Calu3 (cell line): ENCODE data around the gene CYP2C18. TPM values are rescaled to one million over a fixed set of nuclear protein-coding genes. Genes with fewer than 3 reads are reported as not detected.
A peak's percentile ranks its signal among the peaks of the same experiment; 100 is the strongest.
"Not testable (repeated sequence)": the region's sequence is repeated elsewhere in the genome, so short reads cannot be mapped to it uniquely, and the experiment has no call there.

Experiments
- Bru-seq: library from RNA; stranded (reverse); fragments of 400-500 nt; gene quantifications from one replicate; lab custom pipeline; 2021; lab: Mats Ljungman, UMichigan
- BruChase-seq, 2 experiments: library from RNA; stranded (reverse); fragments of 400-500 nt; gene quantifications; one replicate each; lab custom pipeline; 2021; lab: Mats Ljungman, UMichigan
- BruUV-seq: library from RNA; stranded (reverse); fragments of 400-500 nt; replicated peaks from 2 replicates; lab custom pipeline; 2021; lab: Mats Ljungman, UMichigan
- CTCF ChIA-PET: fragments of 300-600 bp; sonication (Branson Sonifier 250); formaldehyde crosslinking; loops from one replicate; lab custom pipeline; 2022; ENCODE audit warnings: antibody characterized with exemption; lab: Charles Lee
- DNase-seq: peaks from one replicate; pipeline ENCODE4 v3.0.0; 2022
- H3K27ac Mint-ChIP-seq: one replicate; pipeline ENCODE4 v1.8.0; 2022; ENCODE audit warnings: mixed read lengths; ENCODE audit not compliant: unreplicated experiment
- H3K27me3 Mint-ChIP-seq: one replicate; pipeline ENCODE4 v1.8.0; 2022; ENCODE audit warnings: mixed read lengths; ENCODE audit not compliant: unreplicated experiment
- H3K36me3 Mint-ChIP-seq: one replicate; pipeline ENCODE4 v1.8.0; 2022; ENCODE audit warnings: mild to moderate bottlenecking, moderate library complexity, mixed read lengths; ENCODE audit not compliant: insufficient read depth, unreplicated experiment
- H3K4me1 Mint-ChIP-seq: one replicate; pipeline ENCODE4 v1.8.0; 2022; ENCODE audit warnings: mild to moderate bottlenecking, low read depth, mixed read lengths; ENCODE audit not compliant: unreplicated experiment
- H3K4me3 Mint-ChIP-seq: one replicate; pipeline ENCODE4 v1.8.0; 2022; ENCODE audit warnings: mild to moderate bottlenecking, low read depth, moderate library complexity, mixed read lengths; ENCODE audit not compliant: unreplicated experiment
- H3K9me3 Mint-ChIP-seq: one replicate; pipeline ENCODE4 v1.8.0; 2022; ENCODE audit warnings: low read depth, mixed read lengths; ENCODE audit not compliant: unreplicated experiment
- intact Hi-C: fragments of 100-400 bp; cut with micrococcal nuclease; formaldehyde crosslinking; loops from one replicate; pipeline ENCODE4 v1.10.0; 2022; ENCODE audit not compliant: unreplicated experiment
- long read RNA-seq: library from polyadenylated mRNA; stranded (forward); transcript quantifications from one replicate; pipeline ENCODE4 v2.0.0, GENCODE V29; 2022
- total RNA-seq: library from RNA; stranded (reverse); gene quantifications from 2 replicates; pipeline ENCODE4 v1.2.3, GENCODE V29; 2022
- TF ChIP-seq, protein P1 (sequence below): fragments of 200-600 bp; IDR thresholded peaks from one replicate; pipeline ENCODE4 v1.8.0; 2022; ENCODE audit warnings: antibody characterized with exemption; ENCODE audit not compliant: unreplicated experiment

Gene CYP2C18
- total RNA-seq (13.0 and 18.1 TPM in 2 replicates), Bru-seq, nascent RNA (percentile 76 among the genes with signal in this experiment), BruChase-seq, experiment 1, labeled RNA remaining after a 6-hour chase (percentile 83 among the genes with signal in this experiment), BruChase-seq, experiment 2, labeled RNA remaining after a 2-hour chase (percentile 70 among the genes with signal in this experiment)
- long read RNA-seq, transcript CYP2C18-201 (9 exons, 2,418 nt), result major isoform, 12 of 30 reads
- long read RNA-seq, partial matches to known transcripts, result 9 of 30 reads
- long read RNA-seq, other reads (novel, unspliced or antisense), result 8 of 30 reads

- CTCF ChIA-PET, result interaction anchor here (0.6 kb wide), 1 partner anchor 218 kb away, joined by 3 read pairs; no protein-coding TSS in a partner anchor
- Mint-ChIP-seq H3K4me1 (peaks cover 41% of the 10 kb centered on the region), H3K27me3 (no peaks in the 10 kb centered on the region), H3K36me3 (peaks cover 19% of the 10 kb centered on the region), H3K27ac (peak within 1 kb of the TSS; percentile 91), H3K9me3 (no peaks in the 10 kb centered on the region), H3K4me3 (peak within 1 kb of the TSS; percentile 72)
- DNase-seq, result no peak
- intact Hi-C loops, result loop anchor here (2.0 to 5.0 kb wide), 2 partner anchors 64 to 219 kb away; no protein-coding TSS in a partner anchor
- TSS peak; percentile 70 for BruUV-seq
- TF ChIP-seq, protein P1, sequence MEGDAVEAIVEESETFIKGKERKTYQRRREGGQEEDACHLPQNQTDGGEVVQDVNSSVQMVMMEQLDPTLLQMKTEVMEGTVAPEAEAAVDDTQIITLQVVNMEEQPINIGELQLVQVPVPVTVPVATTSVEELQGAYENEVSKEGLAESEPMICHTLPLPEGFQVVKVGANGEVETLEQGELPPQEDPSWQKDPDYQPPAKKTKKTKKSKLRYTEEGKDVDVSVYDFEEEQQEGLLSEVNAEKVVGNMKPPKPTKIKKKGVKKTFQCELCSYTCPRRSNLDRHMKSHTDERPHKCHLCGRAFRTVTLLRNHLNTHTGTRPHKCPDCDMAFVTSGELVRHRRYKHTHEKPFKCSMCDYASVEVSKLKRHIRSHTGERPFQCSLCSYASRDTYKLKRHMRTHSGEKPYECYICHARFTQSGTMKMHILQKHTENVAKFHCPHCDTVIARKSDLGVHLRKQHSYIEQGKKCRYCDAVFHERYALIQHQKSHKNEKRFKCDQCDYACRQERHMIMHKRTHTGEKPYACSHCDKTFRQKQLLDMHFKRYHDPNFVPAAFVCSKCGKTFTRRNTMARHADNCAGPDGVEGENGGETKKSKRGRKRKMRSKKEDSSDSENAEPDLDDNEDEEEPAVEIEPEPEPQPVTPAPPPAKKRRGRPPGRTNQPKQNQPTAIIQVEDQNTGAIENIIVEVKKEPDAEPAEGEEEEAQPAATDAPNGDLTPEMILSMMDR, result no peak
These were observed at the start of gene CYP2C18 for GRCh38 chr10:94683214-94684054. Gene CYP2C18, plus strand, starts transcription at chr10:94683729. Its CDS starts 91 bp downstream, at chr10:94683820.

- H3K27me3 Mint-ChIP-seq, intact Hi-C loops, DNase-seq, BruUV-seq, H3K27ac Mint-ChIP-seq, H3K4me1 Mint-ChIP-seq, H3K36me3 Mint-ChIP-seq, H3K4me3 Mint-ChIP-seq, CTCF ChIA-PET: not testable (repeated sequence)
- H3K9me3 Mint-ChIP-seq, result peaks cover 11% of the 10 kb centered on the region
These were observed 45.4 kb upstream of the CYP2C18 start for GRCh38 chr10:94638097-94638496.

GRCh38 chr10:94639902-94640301 lies 43.6 kb upstream of the CYP2C18 start:
- Mint-ChIP-seq H3K4me1 (peaks cover 9% of the 10 kb centered on the region), H3K27ac (no peak overlapping the region), H3K27me3 (no peaks in the 10 kb centered on the region), H3K36me3 (no peaks in the 10 kb centered on the region), H3K4me3 (no peak overlapping the region), H3K9me3 (peaks cover 11% of the 10 kb centered on the region)
- CTCF ChIA-PET, result no interaction called here
- no peak for DNase-seq
- no TSS peak for BruUV-seq
- TF ChIP-seq, protein P1, result no peak
- intact Hi-C loops, result no loop called here

DNA sequence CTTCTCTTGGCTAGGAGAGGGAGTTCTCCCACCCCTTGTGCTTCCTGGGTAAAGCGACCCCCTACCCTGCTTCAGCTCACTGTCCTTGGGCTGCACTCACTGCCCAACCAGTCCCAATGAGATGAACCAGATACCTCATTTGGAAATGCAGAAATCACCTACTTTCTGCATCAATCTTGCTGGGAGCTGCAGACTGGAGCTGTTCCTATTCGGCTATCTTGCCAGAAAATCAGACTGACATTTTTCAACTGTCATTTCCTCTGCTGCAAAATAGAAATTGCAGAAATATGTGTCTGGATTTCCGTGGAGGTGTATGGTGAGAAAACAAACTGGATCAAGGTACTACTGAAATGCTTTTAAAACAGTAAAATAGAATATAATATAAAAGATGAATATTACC lies 43.0 kb upstream of the CYP2C18 start:
- no peaks in the 10 kb centered on the region for H3K27me3 Mint-ChIP-seq
- H3K9me3 Mint-ChIP-seq, result peaks cover 11% of the 10 kb centered on the region
- no peak overlapping the region for H3K27ac Mint-ChIP-seq
- TF ChIP-seq, protein P1, result no peak
- no peak overlapping the region for H3K4me3 Mint-ChIP-seq
- CTCF ChIA-PET, result no interaction called here
- H3K36me3 Mint-ChIP-seq, result no peaks in the 10 kb centered on the region
- intact Hi-C loops, result no loop called here
- no peak for DNase-seq
- H3K4me1 Mint-ChIP-seq, result peaks cover 9% of the 10 kb centered on the region
- no TSS peak for BruUV-seq
